Measurements from ENCODE around the gene PDE7B. TPM values are rescaled to one million over a fixed set of nuclear protein-coding genes. Genes with fewer than 3 reads are reported as not detected.

Gene PDE7B
- total and polyA plus RNA-seq, 9 of the 15 experiments (the other 6 are each of a cell fraction or from before 2014, with no cell fraction given) = 0.01 TPM; not detected in 8

GRCh38 chr6:136226027-136226673 is 374.6 kb downstream of the PDE7B start (continued):
- TF ChIP-seq POLR3G (IDR thresholded peaks at IDR 0.05; ENCODE audit: extremely low read depth, insufficient read length, insufficient replicate concordance) (no peak), CEBPG (CRISPR knock-in tag; IDR thresholded peaks at IDR 0.05) (peak; percentile 72), CEBPG (tag; conservative IDR thresholded peaks at IDR 0.05 in 1 of 2, IDR thresholded peaks at IDR 0.05 in 1 of 2) (peak; percentile 97 to 98), ZNF197 (CRISPR knock-in tag; IDR thresholded peaks at IDR 0.05; ENCODE audit: low read depth) (no peak), ZBTB1 (CRISPR knock-in tag; IDR thresholded peaks at IDR 0.05; ENCODE audit: borderline replicate concordance, low read depth) (no peak), SREBF1 (IDR thresholded peaks at IDR 0.05; ENCODE audit: borderline replicate concordance, low read depth, low read length) (no peak), HEY1 (CRISPR knock-in tag; IDR thresholded peaks at IDR 0.05; ENCODE audit: borderline replicate concordance) (no peak), NFIX (CRISPR knock-in tag; IDR thresholded peaks at IDR 0.05; ENCODE audit: low read depth) (no peak), ELF1 (tag; IDR thresholded peaks at IDR 0.05) (no peak), RBM17 (IDR thresholded peaks at IDR 0.05; ENCODE audit: borderline replicate concordance, low read depth, low read length) (no peak), CSDE1 (IDR thresholded peaks at IDR 0.05) (no peak), ZNF24 (IDR thresholded peaks at IDR 0.05) (no peak), ARID1B (IDR thresholded peaks at IDR 0.05) (no peak), SPI1 (IDR thresholded peaks at IDR 0.05; ENCODE audit: borderline replicate concordance, low read depth, low read length) (no peak), THRAP3 (IDR thresholded peaks at IDR 0.05; ENCODE audit: borderline replicate concordance) (no peak), RB1 (IDR thresholded peaks at IDR 0.05; ENCODE audit: low read depth) (0 out of 2 replicates have a peak, but pooled peaks have one; percentile 13), NFATC3 (IDR thresholded peaks at IDR 0.05) (no peak), ZNF589 (CRISPR knock-in tag; IDR thresholded peaks at IDR 0.05; ENCODE audit: low read depth) (no peak), ZBTB12 (CRISPR knock-in tag; IDR thresholded peaks at IDR 0.05) (no peak), EP300 (IDR thresholded peaks at IDR 0.05; ENCODE audit: low read length) (no peak), GTF2A2 (tag; IDR thresholded peaks at IDR 0.05) (no peak), ZBED1 (IDR thresholded peaks at IDR 0.05) (no peak), SMAD3 (CRISPR knock-in tag; conservative IDR thresholded peaks at IDR 0.05) (0 out of 2 replicates have a peak, but pooled peaks have one; percentile 53), NUFIP1 (IDR thresholded peaks at IDR 0.05; ENCODE audit: partially characterized antibody) (no peak), NFYB (IDR thresholded peaks at IDR 0.05; ENCODE audit: extremely low read depth, insufficient read length) (no peak), TFAM (CRISPR knock-in tag; conservative IDR thresholded peaks at IDR 0.05) (no peak)
- TF ChIP-seq, protein P1, sequence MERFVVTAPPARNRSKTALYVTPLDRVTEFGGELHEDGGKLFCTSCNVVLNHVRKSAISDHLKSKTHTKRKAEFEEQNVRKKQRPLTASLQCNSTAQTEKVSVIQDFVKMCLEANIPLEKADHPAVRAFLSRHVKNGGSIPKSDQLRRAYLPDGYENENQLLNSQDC (CRISPR knock-in tag; IDR thresholded peaks at IDR 0.05) = no peak
- TF ChIP-seq, protein P2, sequence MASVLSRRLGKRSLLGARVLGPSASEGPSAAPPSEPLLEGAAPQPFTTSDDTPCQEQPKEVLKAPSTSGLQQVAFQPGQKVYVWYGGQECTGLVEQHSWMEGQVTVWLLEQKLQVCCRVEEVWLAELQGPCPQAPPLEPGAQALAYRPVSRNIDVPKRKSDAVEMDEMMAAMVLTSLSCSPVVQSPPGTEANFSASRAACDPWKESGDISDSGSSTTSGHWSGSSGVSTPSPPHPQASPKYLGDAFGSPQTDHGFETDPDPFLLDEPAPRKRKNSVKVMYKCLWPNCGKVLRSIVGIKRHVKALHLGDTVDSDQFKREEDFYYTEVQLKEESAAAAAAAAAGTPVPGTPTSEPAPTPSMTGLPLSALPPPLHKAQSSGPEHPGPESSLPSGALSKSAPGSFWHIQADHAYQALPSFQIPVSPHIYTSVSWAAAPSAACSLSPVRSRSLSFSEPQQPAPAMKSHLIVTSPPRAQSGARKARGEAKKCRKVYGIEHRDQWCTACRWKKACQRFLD (CRISPR knock-in tag; IDR thresholded peaks at IDR 0.05) = peak; percentile 27; the same call in 1 of the 2 replicates
